Activated CD4-positive, alpha-beta T cell treated with anti-CD3 and anti-CD28 coated beads for 36 hours (primary cell): ENCODE data around the gene FARP2. TPM values are rescaled to one million over a fixed set of nuclear protein-coding genes. Genes with fewer than 3 reads are reported as not detected.
"Not testable (repeated sequence)": the region's sequence is repeated elsewhere in the genome, so short reads cannot be mapped to it uniquely, and the experiment has no call there.

ENCODE experiments used
- ATAC-seq: fragments of 200-7000 bp; cut with Tn5 transposase; one replicate; pipeline ENCODE4 v1.10.0; 2021; ENCODE audit warnings: mild to moderate bottlenecking, moderate library complexity
- CTCF ChIA-PET: fragments of 350-600 bp; sonication (Branson Sonifier 250); formaldehyde crosslinking; loops from one replicate; lab custom pipeline; 2021; ENCODE audit warnings: antibody characterized with exemption; lab: Charles Lee
- POLR2A ChIA-PET: fragments of 350-600 bp; sonication (Branson Sonifier 250); formaldehyde crosslinking; loops from one replicate; lab custom pipeline; 2021; ENCODE audit warnings: antibody characterized with exemption, inconsistent platforms; lab: Charles Lee
- DNase-seq: peaks from one replicate; pipeline ENCODE4 v3.0.0-alpha.2; 2020
- H3K27ac Mint-ChIP-seq: one replicate; pipeline ENCODE4 v1.8.0; 2021; ENCODE audit warnings: mixed read lengths
- H3K27me3 Mint-ChIP-seq: one replicate; pipeline ENCODE4 v1.8.0; 2021; ENCODE audit warnings: mixed read lengths
- H3K36me3 Mint-ChIP-seq: one replicate; pipeline ENCODE4 v1.8.0; 2021; ENCODE audit warnings: low read depth, mixed read lengths
- H3K4me1 Mint-ChIP-seq: one replicate; pipeline ENCODE4 v1.8.0; 2021; ENCODE audit warnings: mixed read lengths
- H3K4me3 Mint-ChIP-seq: one replicate; pipeline ENCODE4 v1.8.0; 2021; ENCODE audit warnings: mild to moderate bottlenecking, moderate library complexity, mixed read lengths
- H3K9me3 Mint-ChIP-seq: one replicate; pipeline ENCODE4 v1.8.0; 2021; ENCODE audit warnings: low read depth, mixed read lengths
- intact Hi-C, 2 experiments: fragments of 100-400 bp; cut with DNase I in 1 of 2; cut with micrococcal nuclease in 1 of 2; formaldehyde crosslinking; loops; one replicate each; pipeline versions ENCODE4 v1.14.2 to v1.15.1; 2022 to 2024; cut with DNase I, micrococcal nuclease
- total RNA-seq, 2 experiments: library from RNA; stranded (reverse); gene quantifications; one replicate each; pipeline ENCODE4 v1.2.3, GENCODE V29; 2021

The FARP2 gene
- total RNA-seq, 2 experiments from 2014 or later, result 29.0 to 30.7 TPM

GRCh38 chr2:241364781-241365180, 8.7 kb downstream of the FARP2 start:
- ChIA-PET POLR2A (no interaction called here), CTCF (no interaction called here)
- peaks cover 2% of the 10 kb centered on the region for H3K36me3 Mint-ChIP-seq
- H3K27ac Mint-ChIP-seq, result no peak overlapping the region
- H3K27me3 Mint-ChIP-seq, result no peaks in the 10 kb centered on the region
- peaks cover 9% of the 10 kb centered on the region for H3K4me1 Mint-ChIP-seq
- H3K9me3 Mint-ChIP-seq, result no peaks in the 10 kb centered on the region
- no peak for DNase-seq
- no peak overlapping the region for H3K4me3 Mint-ChIP-seq
- intact Hi-C loops, result no loop called here
- ATAC-seq, result no peak

DNA sequence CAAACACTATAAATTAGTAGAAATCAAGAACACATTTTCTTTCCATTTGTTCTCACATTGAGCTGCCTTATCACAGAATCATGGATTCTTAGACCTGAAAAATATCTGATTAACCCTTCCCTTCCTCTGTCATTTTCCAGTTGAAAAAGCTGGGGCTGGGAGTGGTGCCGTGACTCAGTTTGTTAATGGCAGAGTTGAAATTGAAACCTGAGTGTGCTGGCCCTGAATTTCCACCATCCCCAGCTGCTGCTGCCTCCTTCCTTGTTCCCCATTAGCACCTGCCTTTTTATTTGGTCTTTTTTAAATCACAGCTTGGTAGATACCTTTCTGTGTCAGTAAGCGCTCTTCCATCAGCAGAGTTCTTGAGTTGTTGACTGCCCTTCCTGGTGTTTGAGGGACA, 10.6 kb downstream of the FARP2 start:
- H3K27ac Mint-ChIP-seq, result no peak overlapping the region
- ChIA-PET CTCF (interaction anchor here (0.6 kb wide), 1 partner anchor 515 kb away, joined by 4 read pairs; no protein-coding TSS in a partner anchor), POLR2A (no interaction called here)
- DNase-seq (no peak), ATAC-seq (no peak)
- intact Hi-C loops, result no loop called here
- no peaks in the 10 kb centered on the region for H3K9me3 Mint-ChIP-seq
- no peaks in the 10 kb centered on the region for H3K27me3 Mint-ChIP-seq
- no peak overlapping the region for H3K4me3 Mint-ChIP-seq
- H3K36me3 Mint-ChIP-seq, result no peaks in the 10 kb centered on the region
- peaks cover 4% of the 10 kb centered on the region for H3K4me1 Mint-ChIP-seq

DNA sequence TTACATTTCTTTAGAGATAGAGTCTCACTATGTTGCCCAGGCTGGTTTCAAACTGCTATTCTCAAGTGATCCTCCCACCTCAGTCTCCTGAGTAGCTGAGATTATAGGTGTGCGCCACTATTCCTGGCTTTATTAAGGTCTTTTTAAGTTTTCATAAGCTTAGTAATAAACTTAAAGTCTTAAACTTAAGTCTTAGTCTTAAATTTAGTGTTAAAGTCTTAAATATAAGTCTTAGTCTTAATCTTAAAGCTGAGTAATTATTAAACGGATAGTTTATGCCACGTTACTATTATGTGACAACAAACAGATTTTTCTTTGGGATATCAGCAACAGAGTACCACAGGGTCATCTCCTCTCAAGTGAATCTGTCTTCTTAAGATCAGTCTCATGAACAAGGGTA, 12.6 kb downstream of the FARP2 start:
- ChIA-PET POLR2A (no interaction called here), CTCF (no interaction called here)
- H3K4me1 Mint-ChIP-seq, result peaks cover 4% of the 10 kb centered on the region
- H3K9me3 Mint-ChIP-seq, result no peaks in the 10 kb centered on the region
- intact Hi-C loops, result no loop called here
- no peak overlapping the region for H3K27ac Mint-ChIP-seq
- no peak for DNase-seq
- ATAC-seq, result no peak
- peaks cover 4% of the 10 kb centered on the region for H3K36me3 Mint-ChIP-seq
- H3K27me3 Mint-ChIP-seq, result no peaks in the 10 kb centered on the region
- H3K4me3 Mint-ChIP-seq, result no peak overlapping the region

DNA sequence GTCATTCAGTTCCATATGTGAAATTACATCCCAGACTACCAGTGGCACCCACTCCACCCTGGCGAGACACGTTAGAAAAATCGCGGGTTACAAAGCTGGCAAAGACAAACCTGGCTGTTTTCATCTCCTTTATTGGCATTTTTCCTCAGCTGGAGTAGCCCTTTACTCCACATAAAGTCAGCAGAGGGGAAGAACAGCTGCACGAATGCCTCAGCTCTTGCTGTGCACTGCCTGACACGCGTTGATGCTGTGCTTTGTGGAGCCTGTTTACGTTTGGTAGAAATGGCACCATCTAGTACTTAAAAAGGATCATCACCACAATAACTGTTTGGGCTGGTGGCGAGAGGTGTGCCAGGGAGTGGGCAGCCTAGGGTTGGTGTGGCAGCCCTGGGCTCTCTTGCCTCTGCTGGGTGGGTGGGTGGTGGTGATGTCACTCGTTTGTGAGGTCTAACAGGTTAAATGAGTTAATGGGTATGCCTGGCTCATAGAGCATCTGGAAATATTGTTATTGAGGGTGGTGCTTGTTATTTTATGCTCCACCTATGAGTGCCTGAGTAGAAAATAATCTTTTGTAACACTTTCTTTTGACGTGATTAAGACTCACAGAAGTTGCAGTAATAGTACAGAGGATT, 16.4 kb downstream of the FARP2 start:
- intact Hi-C loops, result no loop called here
- POLR2A ChIA-PET, result interaction anchor here (0.8 kb wide), 1 partner anchor 14 kb away, joined by 3 read pairs; no protein-coding TSS in a partner anchor
- DNase-seq, result no peak
- peaks cover 8% of the 10 kb centered on the region for H3K4me1 Mint-ChIP-seq
- H3K36me3 Mint-ChIP-seq, result peaks cover 28% of the 10 kb centered on the region
- no peaks in the 10 kb centered on the region for H3K9me3 Mint-ChIP-seq
- no peak for ATAC-seq
- H3K27ac Mint-ChIP-seq, result no peak overlapping the region
- CTCF ChIA-PET, result interaction anchor here (0.7 to 1.1 kb wide), 4 partner anchors 11 to 14 kb away, joined by 3 to 4 read pairs (median 3); no protein-coding TSS in a partner anchor
- H3K4me3 Mint-ChIP-seq, result no peak overlapping the region
- no peaks in the 10 kb centered on the region for H3K27me3 Mint-ChIP-seq

DNA sequence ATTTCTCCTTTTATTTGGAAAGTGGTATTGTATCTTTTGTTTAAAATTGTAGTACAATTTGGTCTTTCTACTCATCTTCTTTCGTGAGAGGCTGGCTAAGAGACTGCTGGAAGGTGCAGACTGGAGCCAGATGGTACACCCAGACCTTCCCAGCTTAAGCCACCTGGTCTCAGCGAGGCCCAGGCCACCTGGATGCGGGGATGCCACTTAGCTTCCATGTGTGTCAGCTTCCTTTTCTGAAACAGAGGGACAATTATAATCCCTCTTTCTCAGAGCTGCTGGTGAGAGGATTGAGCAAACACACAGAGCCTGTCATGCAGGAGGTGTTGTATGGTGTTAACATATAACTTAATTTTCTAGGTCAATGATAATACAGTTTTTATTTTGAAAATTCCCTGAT, 17.4 kb downstream of the FARP2 start:
- DNase-seq, result no peak
- ChIA-PET CTCF (no interaction called here), POLR2A (no interaction called here)
- Mint-ChIP-seq H3K4me3 (no peak overlapping the region), H3K4me1 (peaks cover 8% of the 10 kb centered on the region), H3K27ac (no peak overlapping the region), H3K9me3 (no peaks in the 10 kb centered on the region), H3K36me3 (peaks cover 28% of the 10 kb centered on the region), H3K27me3 (no peaks in the 10 kb centered on the region)
- ATAC-seq, result no peak
- intact Hi-C loops, result no loop called here

DNA sequence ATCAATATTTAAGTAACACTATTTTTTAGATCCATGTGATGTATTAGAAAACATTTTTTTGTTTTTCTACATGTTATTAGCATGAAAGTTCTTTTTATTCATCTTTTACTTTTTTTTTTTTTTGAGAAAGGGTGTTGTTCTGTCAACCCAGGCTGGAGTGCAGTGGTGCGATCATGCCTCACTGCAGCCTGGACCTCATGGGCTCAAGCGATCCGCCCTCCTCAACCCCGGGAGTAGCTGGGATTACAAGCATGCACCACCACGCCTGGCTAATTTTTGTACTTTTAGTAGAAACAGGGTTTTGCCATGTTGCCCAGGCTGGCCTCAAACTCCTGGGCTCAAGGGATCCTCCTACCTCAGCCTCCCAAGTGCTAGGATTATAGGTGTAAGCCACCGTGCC, 17.8 kb downstream of the FARP2 start:
- intact Hi-C loops, H3K9me3 Mint-ChIP-seq, ATAC-seq, POLR2A ChIA-PET, DNase-seq, H3K4me1 Mint-ChIP-seq, H3K27ac Mint-ChIP-seq, CTCF ChIA-PET, H3K27me3 Mint-ChIP-seq, H3K4me3 Mint-ChIP-seq: not testable (repeated sequence)
- peaks cover 28% of the 10 kb centered on the region for H3K36me3 Mint-ChIP-seq

GRCh38 chr2:241375300-241375699, 19.2 kb downstream of the FARP2 start:
- DNase-seq, result no peak
- Mint-ChIP-seq H3K27ac (no peak overlapping the region), H3K9me3 (no peaks in the 10 kb centered on the region), H3K4me1 (peaks cover 8% of the 10 kb centered on the region), H3K27me3 (no peaks in the 10 kb centered on the region), H3K4me3 (no peak overlapping the region), H3K36me3 (peaks cover 30% of the 10 kb centered on the region)
- no peak for ATAC-seq
- POLR2A ChIA-PET, result interaction anchor here (0.7 kb wide), 1 partner anchor 68 kb away, joined by 5 read pairs; no protein-coding TSS in a partner anchor
- intact Hi-C loops, result no loop called here
- CTCF ChIA-PET, result interaction anchor here (0.7 kb wide), 1 partner anchor 250 kb away, joined by 3 read pairs; no protein-coding TSS in a partner anchor

- Mint-ChIP-seq H3K4me1 (peaks cover 8% of the 10 kb centered on the region), H3K27me3 (no peaks in the 10 kb centered on the region), H3K27ac (no peak overlapping the region), H3K36me3 (peaks cover 34% of the 10 kb centered on the region), H3K4me3 (no peak overlapping the region), H3K9me3 (no peaks in the 10 kb centered on the region)
- ChIA-PET POLR2A (no interaction called here), CTCF (no interaction called here)
- no peak for ATAC-seq
- intact Hi-C loops, result no loop called here
- no peak for DNase-seq
Measured at GRCh38 chr2:241376808-241377207, 20.7 kb downstream of the FARP2 start.

DNA sequence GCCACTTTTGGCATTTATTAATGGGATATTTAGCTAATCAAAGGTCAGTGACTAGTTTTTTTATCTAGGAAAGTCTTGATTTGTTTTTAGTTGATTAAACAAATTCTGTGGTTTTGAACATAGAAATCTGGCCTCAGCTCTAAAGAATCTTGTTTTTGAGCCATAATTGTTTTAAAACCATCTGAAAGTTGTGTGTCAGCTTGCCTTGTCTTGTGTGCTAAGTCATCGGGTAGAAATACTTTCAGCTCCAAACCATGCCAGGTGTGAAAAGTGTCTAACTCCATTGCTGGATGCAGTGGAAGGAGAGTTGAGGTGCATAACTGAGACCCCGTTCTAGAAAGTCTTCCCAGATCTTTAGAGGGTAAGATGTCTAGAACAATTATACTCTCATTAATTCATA, 22.7 kb downstream of the FARP2 start:
- Mint-ChIP-seq H3K4me3 (no peak overlapping the region), H3K36me3 (peaks cover 38% of the 10 kb centered on the region), H3K27ac (no peak overlapping the region), H3K9me3 (no peaks in the 10 kb centered on the region), H3K27me3 (no peaks in the 10 kb centered on the region), H3K4me1 (peaks cover 8% of the 10 kb centered on the region)
- ChIA-PET CTCF (no interaction called here), POLR2A (interaction anchor here (0.5 kb wide), 1 partner anchor 21 kb away, joined by 4 read pairs; no protein-coding TSS in a partner anchor)
- intact Hi-C loops, result no loop called here
- no peak for ATAC-seq
- no peak for DNase-seq

- Mint-ChIP-seq H3K9me3 (no peaks in the 10 kb centered on the region), H3K27me3 (no peaks in the 10 kb centered on the region), H3K36me3 (peaks cover 33% of the 10 kb centered on the region), H3K4me3 (no peak overlapping the region), H3K4me1 (peaks cover 8% of the 10 kb centered on the region), H3K27ac (no peak overlapping the region)
- intact Hi-C loops, result no loop called here
- ATAC-seq, result no peak
- ChIA-PET CTCF (no interaction called here), POLR2A (no interaction called here)
- no peak for DNase-seq
Measured at GRCh38 chr2:241379481-241380480, 23.7 kb downstream of the FARP2 start.

GRCh38 chr2:241381872-241382271, 25.8 kb downstream of the FARP2 start:
- POLR2A ChIA-PET, result no interaction called here
- DNase-seq, result no peak
- Mint-ChIP-seq H3K27me3 (no peaks in the 10 kb centered on the region), H3K9me3 (no peaks in the 10 kb centered on the region), H3K27ac (no peak overlapping the region), H3K4me1 (peaks cover 1% of the 10 kb centered on the region), H3K4me3 (no peak overlapping the region), H3K36me3 (peaks cover 19% of the 10 kb centered on the region)
- no peak for ATAC-seq
- CTCF ChIA-PET, result no interaction called here
- intact Hi-C loops, result no loop called here
